ENCODE measurements around the gene CDYL2.

CDYL2 gene

DNA sequence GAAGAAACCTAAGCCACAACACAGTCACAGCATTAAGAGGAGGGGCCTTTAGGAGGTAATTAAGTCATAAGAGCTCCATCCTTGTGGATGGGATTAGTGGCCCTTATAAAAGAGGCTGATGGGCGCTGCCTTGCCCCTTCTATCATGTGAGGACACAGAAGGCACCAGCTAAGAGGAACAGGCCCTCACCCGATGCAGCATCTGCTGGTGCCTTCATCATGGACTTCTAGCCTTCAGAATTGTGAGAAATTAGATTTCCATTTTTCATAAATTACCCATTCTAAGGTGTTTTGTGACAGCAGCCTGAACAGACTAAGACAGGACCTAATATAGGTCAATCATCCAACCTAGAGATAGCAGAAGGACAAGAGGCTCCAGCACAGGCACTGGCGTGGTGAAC is 120.8 kb downstream of the CDYL2 start:
- TF ChIP-seq SIN3A (IDR thresholded peaks at IDR 0.05; ENCODE audit: borderline replicate concordance, insufficient read depth, low read length) (no peak), POLR2AphosphoS5 (IDR thresholded peaks at IDR 0.05; ENCODE audit: low read depth, low read length) (no peak)

DNA sequence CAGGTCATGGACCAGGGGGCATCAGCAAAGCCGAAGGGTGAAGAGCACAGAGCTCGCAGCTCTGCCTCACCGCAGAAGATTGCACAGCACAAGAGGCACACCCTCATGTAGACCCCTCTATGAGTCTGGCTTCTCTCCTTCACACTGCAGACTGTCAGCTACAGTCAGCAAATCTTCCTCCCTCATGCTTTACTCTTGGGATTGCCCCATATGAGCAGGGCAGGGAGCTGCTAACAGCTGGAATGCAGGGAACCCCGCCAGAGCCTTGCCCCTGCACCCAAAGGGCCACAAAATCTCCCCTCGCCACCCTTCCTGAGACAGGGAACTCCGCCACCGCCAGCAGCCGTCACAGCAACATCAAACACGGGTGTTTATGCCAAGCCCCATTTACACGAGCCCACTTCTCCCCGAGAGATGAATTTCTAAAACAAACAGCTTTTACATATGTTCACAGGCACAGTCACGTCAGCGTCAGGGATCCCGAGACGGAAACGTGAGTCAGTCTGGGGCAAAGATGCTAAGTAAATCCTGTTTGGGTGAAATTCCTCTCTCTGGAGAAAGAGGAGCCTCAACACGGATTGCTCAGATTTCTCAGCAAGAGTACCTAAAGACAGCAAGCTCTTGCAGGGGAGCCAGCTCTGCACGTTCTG is 121.9 kb downstream of the CDYL2 start:
- TF ChIP-seq POLR2AphosphoS5 (IDR thresholded peaks at IDR 0.05; ENCODE audit: low read depth, low read length) (no peak), SIN3A (IDR thresholded peaks at IDR 0.05; ENCODE audit: borderline replicate concordance, insufficient read depth, low read length) (no peak), FOXP2 (optimal IDR thresholded peaks at IDR 0.05; ENCODE audit: borderline replicate concordance, extremely low read depth, extremely low read length, insufficient read depth) (no peak), TAF1 (IDR thresholded peaks at IDR 0.05; ENCODE audit: borderline replicate concordance, insufficient read depth, low read length) (no peak)
- TF ChIP-seq, protein P1, sequence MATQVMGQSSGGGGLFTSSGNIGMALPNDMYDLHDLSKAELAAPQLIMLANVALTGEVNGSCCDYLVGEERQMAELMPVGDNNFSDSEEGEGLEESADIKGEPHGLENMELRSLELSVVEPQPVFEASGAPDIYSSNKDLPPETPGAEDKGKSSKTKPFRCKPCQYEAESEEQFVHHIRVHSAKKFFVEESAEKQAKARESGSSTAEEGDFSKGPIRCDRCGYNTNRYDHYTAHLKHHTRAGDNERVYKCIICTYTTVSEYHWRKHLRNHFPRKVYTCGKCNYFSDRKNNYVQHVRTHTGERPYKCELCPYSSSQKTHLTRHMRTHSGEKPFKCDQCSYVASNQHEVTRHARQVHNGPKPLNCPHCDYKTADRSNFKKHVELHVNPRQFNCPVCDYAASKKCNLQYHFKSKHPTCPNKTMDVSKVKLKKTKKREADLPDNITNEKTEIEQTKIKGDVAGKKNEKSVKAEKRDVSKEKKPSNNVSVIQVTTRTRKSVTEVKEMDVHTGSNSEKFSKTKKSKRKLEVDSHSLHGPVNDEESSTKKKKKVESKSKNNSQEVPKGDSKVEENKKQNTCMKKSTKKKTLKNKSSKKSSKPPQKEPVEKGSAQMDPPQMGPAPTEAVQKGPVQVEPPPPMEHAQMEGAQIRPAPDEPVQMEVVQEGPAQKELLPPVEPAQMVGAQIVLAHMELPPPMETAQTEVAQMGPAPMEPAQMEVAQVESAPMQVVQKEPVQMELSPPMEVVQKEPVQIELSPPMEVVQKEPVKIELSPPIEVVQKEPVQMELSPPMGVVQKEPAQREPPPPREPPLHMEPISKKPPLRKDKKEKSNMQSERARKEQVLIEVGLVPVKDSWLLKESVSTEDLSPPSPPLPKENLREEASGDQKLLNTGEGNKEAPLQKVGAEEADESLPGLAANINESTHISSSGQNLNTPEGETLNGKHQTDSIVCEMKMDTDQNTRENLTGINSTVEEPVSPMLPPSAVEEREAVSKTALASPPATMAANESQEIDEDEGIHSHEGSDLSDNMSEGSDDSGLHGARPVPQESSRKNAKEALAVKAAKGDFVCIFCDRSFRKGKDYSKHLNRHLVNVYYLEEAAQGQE (IDR thresholded peaks at IDR 0.05; ENCODE audit: insufficient read depth in 1 of 2, low read depth in 2 of 2, low read length in 2 of 2) = no peak

DNA sequence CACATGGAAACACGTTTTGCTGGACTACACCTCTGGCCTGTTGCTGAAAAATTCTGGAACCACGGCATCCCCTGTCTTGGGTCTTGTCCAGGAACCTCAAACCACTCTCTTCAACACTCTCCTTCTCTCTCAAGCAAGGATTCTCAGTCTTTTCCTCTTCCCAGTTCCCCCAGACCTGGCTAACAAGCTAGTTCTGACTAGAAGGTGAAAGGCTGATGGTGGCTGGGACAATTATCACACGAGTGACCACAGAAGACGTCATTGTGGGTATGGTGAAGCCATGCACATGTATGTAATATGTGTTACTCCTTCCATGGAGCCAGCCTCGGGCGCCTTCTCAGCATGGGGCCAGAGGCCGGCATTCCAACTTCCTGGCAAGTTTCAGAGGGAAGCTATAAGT is 123.0 kb downstream of the CDYL2 start:
- no peak for TF ChIP-seq FOXP2 (optimal IDR thresholded peaks at IDR 0.05; ENCODE audit: borderline replicate concordance, extremely low read depth, extremely low read length, insufficient read depth)

DNA sequence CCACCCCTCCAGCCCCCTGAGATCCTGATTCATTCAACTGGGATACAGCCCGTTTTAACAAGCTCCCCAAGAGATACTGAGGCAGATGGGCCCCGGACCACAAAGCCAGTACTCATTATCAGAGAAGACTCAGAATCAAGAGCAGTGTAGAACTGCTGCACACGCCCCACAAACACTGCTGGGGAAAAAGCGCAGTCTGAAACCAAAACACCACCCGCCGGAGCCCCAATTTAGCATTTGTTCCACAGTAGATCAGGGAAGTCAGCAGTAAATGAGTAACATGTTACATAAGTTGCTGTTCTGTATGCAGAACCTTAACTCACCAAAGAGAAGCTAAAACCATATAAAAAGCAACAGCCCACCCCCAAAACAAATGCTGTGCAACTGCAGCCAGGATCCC is 123.6 kb downstream of the CDYL2 start:
- TF ChIP-seq SIN3A (IDR thresholded peaks at IDR 0.05; ENCODE audit: borderline replicate concordance, insufficient read depth, low read length) = no peak
- TF ChIP-seq, protein P1 (IDR thresholded peaks at IDR 0.05; ENCODE audit: insufficient read depth in 1 of 2, low read depth in 2 of 2, low read length in 2 of 2) = no peak
- no peak for TF ChIP-seq TAF1 (IDR thresholded peaks at IDR 0.05; ENCODE audit: borderline replicate concordance, insufficient read depth, low read length)
- TF ChIP-seq POLR2AphosphoS5 (IDR thresholded peaks at IDR 0.05; ENCODE audit: low read depth, low read length) = no peak
- TF ChIP-seq FOXP2 (optimal IDR thresholded peaks at IDR 0.05; ENCODE audit: borderline replicate concordance, extremely low read depth, extremely low read length, insufficient read depth) = no peak

DNA sequence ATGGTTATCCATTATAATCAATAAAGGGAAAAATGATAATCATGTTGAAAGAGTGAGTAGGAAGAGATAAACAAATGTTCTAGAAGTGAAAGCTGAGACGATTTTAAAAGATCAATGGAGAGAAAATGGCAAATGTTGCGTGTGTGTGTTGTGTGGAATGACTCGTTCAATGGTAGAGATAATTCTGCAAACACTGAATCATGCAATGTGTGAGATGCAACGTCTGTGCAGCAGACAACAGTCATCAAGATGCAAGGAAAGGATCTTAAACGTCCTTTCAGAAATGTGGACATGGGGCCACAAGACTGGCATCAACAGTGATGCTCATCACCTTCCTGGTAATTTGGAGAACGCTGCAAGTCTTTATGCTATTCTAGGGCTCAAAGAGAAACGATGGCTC is 124.4 kb downstream of the CDYL2 start:
- no peak for TF ChIP-seq SIN3A (IDR thresholded peaks at IDR 0.05; ENCODE audit: borderline replicate concordance, insufficient read depth, low read length)
- TF ChIP-seq TAF1 (IDR thresholded peaks at IDR 0.05; ENCODE audit: borderline replicate concordance, insufficient read depth, low read length) = no peak
- TF ChIP-seq, protein P1 (IDR thresholded peaks at IDR 0.05; ENCODE audit: insufficient read depth in 1 of 2, low read depth in 2 of 2, low read length in 2 of 2) = no peak
- TF ChIP-seq POLR2AphosphoS5 (IDR thresholded peaks at IDR 0.05; ENCODE audit: low read depth, low read length) = no peak
- no peak for TF ChIP-seq FOXP2 (optimal IDR thresholded peaks at IDR 0.05; ENCODE audit: borderline replicate concordance, extremely low read depth, extremely low read length, insufficient read depth)

DNA sequence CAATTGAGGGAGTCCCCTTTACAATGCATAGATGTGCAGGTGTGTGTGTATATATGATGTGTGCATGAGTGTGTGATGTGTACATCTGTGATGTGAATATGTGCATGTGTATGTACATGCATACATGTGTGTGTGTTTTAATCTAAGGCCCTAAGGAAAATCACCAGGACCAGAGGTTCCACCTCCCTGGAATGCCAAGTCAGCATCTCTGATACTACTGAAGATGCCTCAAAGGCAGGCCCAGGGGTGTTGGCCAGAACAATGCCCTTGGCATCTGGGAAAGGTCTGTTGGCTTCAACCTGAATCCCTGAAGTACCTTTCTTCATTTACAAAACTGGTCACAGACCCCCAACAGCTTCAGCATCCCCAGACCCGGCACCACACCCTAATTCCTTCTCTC is 129.5 kb downstream of the CDYL2 start:
- TF ChIP-seq FOXP2 (optimal IDR thresholded peaks at IDR 0.05; ENCODE audit: borderline replicate concordance, extremely low read depth, extremely low read length, insufficient read depth) = no peak
- TF ChIP-seq, protein P1 (IDR thresholded peaks at IDR 0.05; ENCODE audit: insufficient read depth in 1 of 2, low read depth in 2 of 2, low read length in 2 of 2) = no peak
- TF ChIP-seq SIN3A (IDR thresholded peaks at IDR 0.05; ENCODE audit: borderline replicate concordance, insufficient read depth, low read length) = no peak
- TF ChIP-seq POLR2AphosphoS5 (IDR thresholded peaks at IDR 0.05; ENCODE audit: low read depth, low read length) = no peak
- no peak for TF ChIP-seq TAF1 (IDR thresholded peaks at IDR 0.05; ENCODE audit: borderline replicate concordance, insufficient read depth, low read length)
